K562 (cell line): Measurements from ENCODE around the gene CCDC33. TPM values are rescaled to one million over a fixed set of nuclear protein-coding genes. Genes with fewer than 3 reads are reported as not detected.

ENCODE experiments used
- ATAC-seq: fragments of 200-7000 bp; cut with Tn5 transposase; 3 replicates; pipeline ENCODE4 v1.9.1; 2020; ENCODE audit warnings: moderate library complexity
- Bru-seq: library from RNA; stranded (reverse); fragments of 400-500 nt; gene quantifications from one replicate; lab custom pipeline; 2021; lab: Mats Ljungman, UMichigan
- BruChase-seq, 2 experiments: library from RNA; stranded (reverse); fragments of 400-500 nt; gene quantifications; one replicate each; lab custom pipeline; 2021; lab: Mats Ljungman, UMichigan
- BruUV-seq: library from RNA; stranded (reverse); fragments of 400-500 nt; replicated peaks from 2 replicates; lab custom pipeline; 2021; lab: Mats Ljungman, UMichigan
- CTCF ChIA-PET: fragments of 300-600 bp; formaldehyde crosslinking; extraction: SDS; loops from one replicate; lab custom pipeline; 2021; ENCODE audit warnings: low intra/inter-chr PET ratio; lab: Yijun Ruan, JAX
- POLR2A ChIA-PET: fragments of 300-600, 350-650 bp; sonication (Branson Sonifier 250); formaldehyde crosslinking; extraction: SDS; loops from one replicate; lab custom pipeline; 2021; ENCODE audit warnings: antibody characterized with exemption, inconsistent platforms; lab: Yijun Ruan, JAX
- DNase-seq, 4 experiments: peaks; one replicate each; pipeline versions ENCODE4 v3.0.0 to v3.0.0-alpha.2; 2011 to 2018; ENCODE audit warnings: low spot score in 3 of 4, mixed read lengths in 3 of 4; ENCODE audit errors: extremely low read depth in 1 of 4
- FAIRE-seq: peaks from 2 replicates; lab custom pipeline; 2011; peaks lifted over from hg19 to GRCh38; lab: Jason Lieb, UNC
- H2AFZ ChIP-seq: 2 replicates; pipeline ENCODE4 v1.6.0; 2011; ENCODE audit warnings: low read depth, low read length, control low read depth, inconsistent platforms
- H3K27ac ChIP-seq: fragments of 200-600 bp; 3 replicates; pipeline ENCODE4 v1.8.0; 2011; ENCODE audit warnings: low read depth, mild to moderate bottlenecking, control low read depth, inconsistent platforms, low read length, moderate library complexity, mixed read lengths; ENCODE audit errors: extremely low read depth
- H3K27me3 ChIP-seq, 2 experiments: fragments of 300-600 bp in 1 of 2; 2 replicates in 1 of 2; 3 replicates in 1 of 2; pipeline versions ENCODE4 v1.6.0 to v1.8.0; 2011; ENCODE audit warnings: inconsistent platforms in 2 of 2, low read length in 2 of 2, mild to moderate bottlenecking in 1 of 2, mixed read lengths in 1 of 2, moderate library complexity in 1 of 2; ENCODE audit not compliant: control insufficient read depth in 2 of 2, insufficient read depth in 2 of 2
- H3K36me3 ChIP-seq: fragments of 300-600 bp; 3 replicates; pipeline ENCODE4 v1.8.0; 2011; ENCODE audit warnings: mild to moderate bottlenecking, low read length, inconsistent platforms; ENCODE audit not compliant: control insufficient read depth, insufficient read depth
- H3K4me1 ChIP-seq, 2 experiments: fragments of 200-600 bp in 1 of 2; replicated peaks in 1 of 2; 2 replicates in 1 of 2; 3 replicates in 1 of 2; pipeline versions ENCODE4 v1.5.1 to v1.8.0; 2011; ENCODE audit warnings: inconsistent platforms in 2 of 2, low read length in 2 of 2, mild to moderate bottlenecking in 1 of 2, mixed read lengths in 1 of 2, moderate library complexity in 1 of 2; ENCODE audit not compliant: control insufficient read depth in 2 of 2, insufficient read depth in 2 of 2
- H3K4me2 ChIP-seq: 2 replicates; pipeline ENCODE4 v1.6.1; 2011; ENCODE audit warnings: low read length, control low read depth, inconsistent platforms, mixed read lengths; ENCODE audit not compliant: insufficient read depth
- H3K4me3 ChIP-seq: fragments of 200-600 bp; sonication (generic), shearing (Covaris generic); 2 replicates; pipeline ENCODE4 v1.5.1; 2016; ENCODE audit warnings: control low read depth, inconsistent platforms
- H3K79me2 ChIP-seq: fragments of 200-600 bp; 3 replicates; pipeline ENCODE4 v1.8.0; 2011; ENCODE audit warnings: low read length, inconsistent platforms; ENCODE audit not compliant: control insufficient read depth, insufficient read depth
- H3K9ac ChIP-seq, 2 experiments: 2 replicates each; pipeline versions ENCODE4 v1.6.0 to v1.6.1; 2011; ENCODE audit warnings: low read depth in 2 of 2, low read length in 2 of 2, control low read depth in 1 of 2, inconsistent platforms in 1 of 2, mild to moderate bottlenecking in 1 of 2, mixed read lengths in 1 of 2; ENCODE audit not compliant: insufficient read depth in 1 of 2
- H3K9me1 ChIP-seq: one replicate; pipeline ENCODE4 v1.6.0; 2011; ENCODE audit warnings: inconsistent platforms, mild to moderate bottlenecking, low read length, moderate library complexity; ENCODE audit not compliant: control insufficient read depth, insufficient read depth
- H3K9me3 ChIP-seq: replicated peaks from 2 replicates; pipeline ENCODE4 v1.5.1; 2011; ENCODE audit warnings: low read depth, low read length, inconsistent platforms; ENCODE audit not compliant: control insufficient read depth, insufficient read depth
- H4K20me1 ChIP-seq: replicated peaks from 2 replicates; pipeline ENCODE4 v1.6.1; 2011; ENCODE audit warnings: low read length, inconsistent platforms, mixed read lengths; ENCODE audit not compliant: control insufficient read depth, insufficient read depth
- MEIS2 ChIP-seq: fragments of 450-650 bp; IDR thresholded peaks from 2 replicates; pipeline ENCODE4 v1.6.1; 2014; ENCODE audit warnings: mild to moderate bottlenecking; ENCODE audit not compliant: partially characterized antibody
- TAF9B ChIP-seq: fragments of 450-650 bp; IDR thresholded peaks from 2 replicates; pipeline ENCODE4 v1.6.1; 2018; ENCODE audit warnings: mild to moderate bottlenecking; ENCODE audit not compliant: partially characterized antibody
- ZNF274 ChIP-seq: IDR thresholded peaks from 2 replicates; pipeline ENCODE4 v1.6.1; 2011; ENCODE audit warnings: low read depth, mild to moderate bottlenecking, low read length, moderate library complexity, borderline replicate concordance
- WGBS: fragments of 100-300 bp; shearing (Covaris generic); methylation state at CpG from one replicate; pipeline ENCODE4 v1.1.6; 2016; ENCODE audit warnings: low coverage, mixed read lengths; ENCODE audit not compliant: insufficient coverage; ENCODE audit errors: missing lambda C conversion rate; 5-methylcytosine and 5-hydroxymethylcytosine counted together
- in situ Hi-C: fragments of 300-500 bp; cut with MboI; formaldehyde crosslinking; loops from 4 replicates; pipeline ENCODE4 v1.15.0; 2018; ENCODE audit warnings: inconsistent platforms, mixed read lengths
- intact Hi-C: fragments of 100-400 bp; cut with micrococcal nuclease; formaldehyde crosslinking; loops from 2 replicates; pipeline ENCODE4 v1.14.2; 2022
- long read RNA-seq, 3 experiments: library from polyadenylated mRNA in 2 of 3; library from RNA in 1 of 3; unstranded in 2 of 3; stranded (forward) in 1 of 3; transcript quantifications; one replicate each; pipeline ENCODE4 v2.0.0, GENCODE V29; 2019 to 2022
- polyA minus RNA-seq, 3 experiments: library from RNA; depleted of rRNA, polyadenylated mRNA; stranded (reverse); fragments of >200 nt; gene quantifications; 2 replicates each; pipeline ENCODE4 v1.2.3, GENCODE V29; 2011
- polyA plus RNA-seq, 8 experiments: library from polyadenylated mRNA; depleted of rRNA in 4 of 8; stranded (reverse) in 5 of 8; unstranded in 3 of 8; fragments of >200 nt; fragmentation: Nextera tagmentation in 2 of 8; fragmentation: Illumina TruSeq in 1 of 8; extraction: Ambion mirVana in 2 of 8; extraction: Trizol in 1 of 8; gene quantifications; 2 replicates each; pipeline versions ENCODE4 v1.2.1 to v1.2.3, GENCODE V29; 2011 to 2014; ENCODE audit warnings: inconsistent platforms in 1 of 8, missing spikeins in 1 of 8
- total RNA-seq, 7 experiments: library from RNA; depleted of rRNA in 6 of 7; stranded (reverse); fragments of >200 nt in 6 of 7; fragmentation: Illumina TruSeq in 2 of 7; extraction: Trizol in 2 of 7; gene quantifications; 2 replicates each; pipeline versions ENCODE4 v1.2.1 to v1.2.3, GENCODE V29; 2011 to 2021; ENCODE audit warnings: low replicate concordance in 1 of 7

Gene CCDC33
- total RNA-seq (2011; cell fraction: chromatin; rRNA removed; ENCODE audit: low replicate concordance), result 0.51 and 0.76 TPM in 2 replicates
- total RNA-seq (2011; cell fraction: nucleolus; rRNA removed), result not detected in 2 replicates
- total RNA-seq (2011; cell fraction: nucleoplasm; rRNA removed), result 0.44 and 0.92 TPM in 2 replicates
- not detected in 2 replicates for total RNA-seq (2014; rRNA removed)
- total RNA-seq (2014; rRNA removed; fragmentation: Illumina TruSeq; extraction: Trizol), result not detected in 2 replicates
- not detected in 2 replicates for total RNA-seq (2015; rRNA removed; fragmentation: Illumina TruSeq; extraction: Trizol)
- 0.13 TPM in 1 of 2 replicates, not detected in the other for total RNA-seq (2021)
- polyA plus RNA-seq (2011; rRNA removed), result 0.91 and 1.1 TPM in 2 replicates
- polyA plus RNA-seq (2011; cell fraction: cytosol; rRNA removed), result 0.32 and 0.91 TPM in 2 replicates
- 0.78 and 0.95 TPM in 2 replicates for polyA plus RNA-seq (2011; cell fraction: nucleus; rRNA removed)
- polyA plus RNA-seq (2012), result 0.14 and 0.17 TPM in 2 replicates
- polyA plus RNA-seq (2014; fragmentation: Illumina TruSeq; extraction: Trizol), result not detected in 2 replicates
- under 1 TPM; 0.15 to 0.20 TPM for polyA plus RNA-seq (2014; fragmentation: Nextera tagmentation; extraction: Ambion mirVana)
- polyA plus RNA-seq (2014; rRNA removed), result 0.08 TPM in 1 of 2 replicates, not detected in the other
- 0.28 and 0.39 TPM in 2 replicates for polyA minus RNA-seq (2011; rRNA and poly(A)+ RNA removed)
- polyA minus RNA-seq (2011; cell fraction: cytosol; rRNA and poly(A)+ RNA removed), result not detected in 2 replicates
- 0.67 TPM in 1 of 2 replicates, not detected in the other for polyA minus RNA-seq (2011; cell fraction: nucleus; rRNA and poly(A)+ RNA removed)
- Bru-seq, nascent RNA, result percentile 2 among the genes with signal in this experiment
- percentile 1 among the genes with signal in this experiment for BruChase-seq, experiment 1, labeled RNA remaining after a 2-hour chase
- BruChase-seq, experiment 2, labeled RNA remaining after a 6-hour chase, result not detected
- long read RNA-seq, experiment 1, result 0 reads
- long read RNA-seq, experiment 2, result 0 reads
- long read RNA-seq, experiment 3, result 0 reads

- Histone ChIP-seq H2AFZ (no peak within 1 kb of the TSS), H3K4me3 (no peak within 1 kb of the TSS), H3K4me1 (no peaks in the 10 kb centered on the region), H3K36me3 (no peaks in the 10 kb centered on the region), H3K27ac (no peak within 1 kb of the TSS), H3K9me3 (no peaks in the 10 kb centered on the region), H3K79me2 (no peaks in the 10 kb centered on the region), H3K27me3 (peaks cover 13 to 48% of the 10 kb centered on the region in 2 experiments; a peak in 4 of 5 replicates), H3K4me2 (no peak within 1 kb of the TSS), H3K9ac (no peak within 1 kb of the TSS), H3K9me1 (no peaks in the 10 kb centered on the region), H4K20me1 (no peaks in the 10 kb centered on the region; the same call in none of the 2 replicates)
- no peak for TF ChIP-seq MEIS2
- TF ChIP-seq TAF9B, result no peak
- no peak for TF ChIP-seq ZNF274
- ChIA-PET CTCF (no interaction called here), POLR2A (no interaction called here)
- ATAC-seq (no peak), DNase-seq (no peak), FAIRE-seq (no peak)
- 0% methylated on average over 6 of the region's 6 CpGs for WGBS
- no TSS peak for BruUV-seq
- in situ Hi-C loops (no loop called here), intact Hi-C loops (no loop called here)
Measured at GRCh38 chr15:74235962-74236361, at the start of gene CCDC33. CCDC33 (plus strand) TSS chr15:74236326; CDS start chr15:74236720, 394 bp downstream.
